HG02610 (cell line): ENCODE data around the gene NAXD.
"Not testable (repeated sequence)": the region's sequence is repeated elsewhere in the genome, so short reads cannot be mapped to it uniquely, and the experiment has no call there.

Source experiments
- ATAC-seq: cut with Tn5 transposase; IDR thresholded peaks from one replicate; pipeline ENCODE4 v1.9.1; 2021; ENCODE audit warnings: mild to moderate bottlenecking, moderate library complexity; ENCODE audit not compliant: unreplicated experiment

Gene NAXD

DNA sequence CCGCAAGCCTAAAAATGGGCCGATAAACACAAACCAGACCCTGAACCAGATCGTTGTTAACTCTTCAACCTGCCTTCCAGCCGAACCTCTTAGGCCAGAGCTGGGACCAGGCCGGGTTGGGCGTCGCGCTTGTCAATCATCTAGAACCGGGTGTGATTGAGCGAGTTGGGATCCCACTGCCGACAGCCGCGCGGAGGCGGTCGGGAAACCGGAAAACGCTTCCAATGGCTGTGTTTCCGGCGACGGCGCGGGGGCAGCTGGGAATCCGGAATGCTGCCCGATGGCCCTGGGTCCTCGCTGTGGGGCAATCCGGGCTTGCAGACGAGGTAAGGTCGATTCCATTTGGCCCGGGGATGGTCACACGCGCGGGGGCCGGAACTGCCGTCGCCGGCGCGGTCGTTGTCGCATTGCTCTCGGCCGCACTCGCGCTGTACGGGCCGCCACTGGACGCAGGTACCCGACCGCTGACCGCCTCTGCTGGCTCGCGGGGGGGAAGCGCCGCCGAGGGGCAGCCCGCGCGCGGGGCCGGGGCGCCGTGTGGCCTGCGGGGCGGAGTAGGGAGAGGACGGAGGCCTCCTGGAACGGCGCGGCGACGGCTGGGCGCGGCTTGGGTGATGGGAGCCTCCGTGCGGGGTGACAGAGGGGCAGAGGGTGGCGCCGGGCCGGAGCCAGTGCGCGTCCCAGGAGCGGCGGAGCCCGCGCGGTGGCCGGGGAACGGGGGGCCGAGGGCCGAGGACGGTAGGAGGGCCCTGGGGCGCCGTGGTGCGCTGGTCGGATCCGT is at the start of gene NAXD:
TSS of gene NAXD (plus strand) at position 224 of the 781 bp plus-strand sequence. CDS start at position 281, 57 bp downstream.
- peak; percentile 90 for ATAC-seq

- ATAC-seq, result no peak
Observed at GRCh38 chr13:110566171-110566570, 49.2 kb upstream of the NAXD start.

DNA sequence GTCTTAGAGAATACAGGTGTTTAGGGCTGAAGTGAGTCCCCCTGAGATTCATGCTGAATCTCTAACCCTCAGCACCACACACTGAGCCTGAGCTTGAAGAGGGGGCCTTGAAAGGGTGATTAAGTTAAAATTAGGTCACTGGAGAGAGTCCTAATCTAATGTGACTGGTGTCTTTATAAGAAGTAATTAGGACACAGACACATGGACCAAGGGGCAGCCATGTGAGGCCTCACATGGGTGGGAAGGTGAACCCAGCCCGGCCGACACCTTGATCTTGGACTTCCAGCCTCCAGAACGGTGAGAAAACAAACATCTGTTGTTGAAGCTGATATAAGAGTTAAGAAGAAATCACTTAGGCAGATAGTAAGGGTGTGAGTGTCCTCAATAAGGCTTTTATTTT is 46.7 kb upstream of the NAXD start:
- no peak for ATAC-seq

DNA sequence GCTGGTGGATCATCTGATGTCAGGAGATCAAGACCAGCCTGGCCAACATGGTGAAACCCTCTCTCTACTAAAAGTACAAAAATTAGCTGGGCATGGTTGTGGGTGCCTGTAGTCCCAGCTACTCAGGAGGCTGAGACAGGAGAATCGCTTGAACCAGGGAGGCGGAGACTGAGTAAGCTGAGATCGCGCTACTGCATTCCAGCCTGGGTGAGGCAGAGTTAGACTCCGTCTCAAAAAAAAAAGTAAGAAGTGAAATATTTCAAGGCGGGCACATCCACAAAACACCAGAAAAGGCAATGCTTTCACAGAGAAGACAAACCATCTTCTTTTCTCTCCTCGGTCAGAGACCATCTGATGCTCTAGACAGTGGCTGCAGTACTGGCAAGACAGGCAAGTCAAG is 45.4 kb upstream of the NAXD start:
- ATAC-seq, result not testable (repeated sequence)

- ATAC-seq, result no peak
Observed at GRCh38 chr13:110570886-110571285, 44.5 kb upstream of the NAXD start.

- ATAC-seq, result no peak
Observed at GRCh38 chr13:110571896-110572777, 43.2 kb upstream of the NAXD start.

- no peak for ATAC-seq
Observed at GRCh38 chr13:110572778-110573118, 42.6 kb upstream of the NAXD start.

- ATAC-seq, result no peak
Observed at GRCh38 chr13:110574161-110574560, 41.2 kb upstream of the NAXD start.

DNA sequence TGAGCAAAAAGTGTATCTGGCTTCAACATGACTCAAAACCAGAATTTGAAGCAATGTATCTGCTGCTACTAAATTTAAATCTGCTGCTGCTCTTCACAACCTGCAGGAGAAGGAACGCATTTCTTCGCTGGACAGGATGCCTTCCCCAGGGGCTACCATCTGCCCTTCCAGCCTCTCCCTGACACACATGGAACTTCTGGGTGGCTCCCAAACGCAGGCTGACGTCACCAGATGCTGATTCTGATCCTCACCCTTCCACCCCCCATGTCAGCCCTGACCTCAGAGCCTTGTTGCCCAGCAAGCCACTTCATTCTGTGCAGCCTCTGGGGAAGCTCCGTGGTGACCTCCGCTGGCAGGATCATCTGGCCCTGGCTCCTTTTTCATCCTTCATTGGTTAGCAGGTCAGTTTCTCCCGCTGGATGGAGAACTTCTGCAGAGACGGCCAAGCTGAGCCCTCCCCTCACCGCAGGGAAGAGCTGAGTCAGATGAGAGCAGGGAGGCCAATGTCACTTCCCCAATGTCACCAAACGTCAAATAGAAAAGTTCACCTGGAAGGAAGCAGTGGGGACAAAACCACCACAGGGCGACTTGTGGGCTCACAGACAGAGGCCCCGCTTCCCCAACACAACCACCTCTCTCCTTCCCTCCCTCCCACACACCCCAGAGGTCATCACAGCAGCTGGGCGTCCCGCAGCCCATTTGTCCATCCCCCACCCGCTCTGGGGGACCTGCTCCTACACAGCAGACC is 39.8 kb upstream of the NAXD start:
- ATAC-seq, result peak; percentile 94

DNA sequence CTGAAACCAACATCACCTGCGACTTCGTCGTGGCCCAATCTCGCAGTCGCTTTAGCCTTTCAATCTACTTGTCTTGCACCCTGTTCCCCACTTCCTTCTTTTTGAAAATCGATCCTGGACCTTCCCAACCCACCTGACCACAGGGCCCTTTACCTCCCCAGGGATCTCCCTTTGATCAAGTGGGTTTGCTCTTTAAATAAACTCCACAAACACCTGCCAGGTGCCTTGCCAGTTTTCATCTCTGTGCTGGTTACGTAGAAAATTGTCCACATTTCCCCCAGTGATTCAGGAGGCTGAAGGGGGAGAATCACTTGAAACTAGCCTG is 39.3 kb upstream of the NAXD start:
- no peak for ATAC-seq

DNA sequence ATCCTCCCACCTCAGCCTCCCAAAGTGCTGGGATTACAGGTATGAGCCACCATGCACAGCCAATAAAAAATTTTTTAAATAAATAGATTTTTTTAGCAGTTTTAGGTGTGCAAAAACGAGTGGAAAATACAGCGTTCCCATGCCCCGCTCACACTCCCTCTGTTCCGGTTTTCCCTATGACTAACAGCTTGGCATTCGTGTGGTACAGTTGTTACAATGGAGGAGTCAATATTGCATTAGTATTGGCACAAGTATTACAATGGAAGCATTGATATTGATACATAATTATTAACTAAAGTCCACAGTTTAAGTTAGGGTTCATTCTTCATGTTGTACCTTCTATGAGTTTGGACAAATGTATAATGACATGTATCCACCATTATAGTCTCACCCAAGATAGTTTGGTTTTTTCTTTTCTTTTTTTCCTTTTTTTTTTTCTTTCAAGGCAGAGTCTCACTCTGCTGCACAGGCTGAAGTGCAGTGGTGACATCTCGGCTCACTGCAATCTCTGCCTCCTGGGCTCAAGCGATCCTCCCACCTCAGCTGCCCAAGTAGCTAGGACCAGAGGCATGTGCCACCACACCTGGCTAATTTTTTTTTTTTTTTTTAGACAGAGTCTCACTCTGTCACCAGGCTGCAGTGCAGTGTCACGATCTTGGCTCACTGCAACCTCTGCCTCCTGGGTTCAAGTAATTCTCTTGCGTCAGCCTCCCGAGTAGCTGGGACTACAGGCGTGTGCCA is 38.4 kb upstream of the NAXD start:
- ATAC-seq, result no peak

GRCh38 chr13:110578363-110578762 is 37.0 kb upstream of the NAXD start:
- ATAC-seq, result no peak

GRCh38 chr13:110580800-110581199 is 34.5 kb upstream of the NAXD start:
- ATAC-seq, result no peak

GRCh38 chr13:110581506-110582185 is 33.7 kb upstream of the NAXD start:
- ATAC-seq, result no peak

GRCh38 chr13:110582421-110582954 is 32.9 kb upstream of the NAXD start:
- ATAC-seq, result no peak

- no peak for ATAC-seq
Observed at GRCh38 chr13:110583178-110583865, 32.0 kb upstream of the NAXD start.

- no peak for ATAC-seq
Observed at GRCh38 chr13:110589793-110590390, 25.5 kb upstream of the NAXD start.

DNA sequence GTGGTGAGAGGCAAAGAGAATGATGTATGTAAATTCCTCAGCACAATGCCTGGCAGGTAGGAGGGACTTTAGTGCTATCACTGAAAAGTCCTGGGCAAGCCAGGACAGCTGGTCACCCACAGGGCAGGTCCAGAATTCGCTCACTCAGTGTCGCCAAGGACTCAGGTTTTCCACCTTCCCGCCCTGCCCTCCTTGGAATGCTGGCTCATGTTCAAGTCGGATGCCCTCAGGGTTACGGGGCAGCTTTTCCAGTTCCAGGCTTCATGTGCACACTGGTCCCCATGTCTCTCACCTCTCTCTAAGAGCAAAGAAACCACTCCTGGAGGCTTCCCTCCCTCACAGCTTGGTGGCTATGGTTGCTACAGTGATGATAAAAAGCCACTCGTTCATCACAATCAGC is 24.8 kb upstream of the NAXD start:
- no peak for ATAC-seq

DNA sequence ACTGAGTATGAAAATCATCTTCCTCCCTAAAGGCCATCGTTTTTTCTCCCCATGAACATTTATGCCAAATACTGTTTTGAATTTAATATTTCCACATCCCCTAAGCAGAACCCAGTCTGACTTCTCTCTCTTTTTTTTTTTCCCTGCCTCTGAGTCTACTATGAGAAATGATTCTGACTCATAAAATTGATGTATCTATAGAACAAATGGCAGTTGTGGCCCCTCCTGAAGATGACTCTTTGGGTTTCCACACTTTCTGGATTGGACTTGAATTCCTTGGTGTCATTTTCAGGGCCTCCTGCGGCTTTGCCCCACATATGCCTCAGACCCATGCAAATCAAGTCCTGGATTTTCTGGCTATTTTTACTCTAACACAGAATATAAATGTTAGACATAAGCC is 22.7 kb upstream of the NAXD start:
- ATAC-seq, result no peak
